Measurements from ENCODE around the gene ATRN. TPM values are rescaled to one million over a fixed set of nuclear protein-coding genes. Genes with fewer than 3 reads are reported as not detected.

Gene ATRN
- total and polyA plus RNA-seq, 2 experiments from 2014 or later = 2.2 to 18.3 TPM

DNA sequence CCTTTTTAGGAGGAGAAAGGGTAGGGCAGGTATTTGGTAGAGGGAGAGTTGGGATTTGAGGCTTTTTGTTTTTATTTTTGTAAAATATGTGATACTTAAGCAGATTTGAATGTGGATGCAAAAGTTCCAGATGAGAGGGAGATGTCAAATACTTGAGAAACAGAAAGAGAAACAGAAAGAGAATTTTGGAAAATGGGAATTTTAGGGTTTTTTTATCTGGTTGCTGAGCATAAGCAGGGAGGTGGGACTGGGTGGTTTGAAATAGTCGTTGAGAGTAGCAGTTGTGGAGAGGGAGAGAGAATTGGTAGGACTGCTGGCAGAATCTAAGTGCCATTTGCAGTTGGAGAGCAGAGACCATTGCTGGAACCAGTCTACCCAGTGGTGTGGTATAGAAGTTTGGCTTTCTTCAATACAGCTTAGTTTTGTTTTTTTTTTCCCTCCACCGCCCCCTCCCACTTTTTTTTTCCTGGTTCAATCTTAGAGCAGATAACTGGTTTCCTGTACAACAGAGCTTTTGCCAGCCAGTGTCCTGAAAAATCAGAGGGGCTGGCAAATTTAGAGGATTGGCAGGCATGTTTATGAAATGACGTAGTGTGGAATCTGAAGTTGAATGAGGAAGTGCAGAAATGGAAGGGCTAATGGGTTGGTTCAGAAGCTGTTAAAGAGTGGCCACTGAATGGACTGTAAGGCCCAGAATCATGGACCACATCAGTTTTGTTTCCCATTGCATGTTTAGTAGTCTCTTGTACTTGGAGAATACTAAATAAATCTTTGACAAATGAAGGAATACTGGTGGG lies 68.7 kb downstream of the ATRN start (continued):
- TF ChIP-seq, protein P1, sequence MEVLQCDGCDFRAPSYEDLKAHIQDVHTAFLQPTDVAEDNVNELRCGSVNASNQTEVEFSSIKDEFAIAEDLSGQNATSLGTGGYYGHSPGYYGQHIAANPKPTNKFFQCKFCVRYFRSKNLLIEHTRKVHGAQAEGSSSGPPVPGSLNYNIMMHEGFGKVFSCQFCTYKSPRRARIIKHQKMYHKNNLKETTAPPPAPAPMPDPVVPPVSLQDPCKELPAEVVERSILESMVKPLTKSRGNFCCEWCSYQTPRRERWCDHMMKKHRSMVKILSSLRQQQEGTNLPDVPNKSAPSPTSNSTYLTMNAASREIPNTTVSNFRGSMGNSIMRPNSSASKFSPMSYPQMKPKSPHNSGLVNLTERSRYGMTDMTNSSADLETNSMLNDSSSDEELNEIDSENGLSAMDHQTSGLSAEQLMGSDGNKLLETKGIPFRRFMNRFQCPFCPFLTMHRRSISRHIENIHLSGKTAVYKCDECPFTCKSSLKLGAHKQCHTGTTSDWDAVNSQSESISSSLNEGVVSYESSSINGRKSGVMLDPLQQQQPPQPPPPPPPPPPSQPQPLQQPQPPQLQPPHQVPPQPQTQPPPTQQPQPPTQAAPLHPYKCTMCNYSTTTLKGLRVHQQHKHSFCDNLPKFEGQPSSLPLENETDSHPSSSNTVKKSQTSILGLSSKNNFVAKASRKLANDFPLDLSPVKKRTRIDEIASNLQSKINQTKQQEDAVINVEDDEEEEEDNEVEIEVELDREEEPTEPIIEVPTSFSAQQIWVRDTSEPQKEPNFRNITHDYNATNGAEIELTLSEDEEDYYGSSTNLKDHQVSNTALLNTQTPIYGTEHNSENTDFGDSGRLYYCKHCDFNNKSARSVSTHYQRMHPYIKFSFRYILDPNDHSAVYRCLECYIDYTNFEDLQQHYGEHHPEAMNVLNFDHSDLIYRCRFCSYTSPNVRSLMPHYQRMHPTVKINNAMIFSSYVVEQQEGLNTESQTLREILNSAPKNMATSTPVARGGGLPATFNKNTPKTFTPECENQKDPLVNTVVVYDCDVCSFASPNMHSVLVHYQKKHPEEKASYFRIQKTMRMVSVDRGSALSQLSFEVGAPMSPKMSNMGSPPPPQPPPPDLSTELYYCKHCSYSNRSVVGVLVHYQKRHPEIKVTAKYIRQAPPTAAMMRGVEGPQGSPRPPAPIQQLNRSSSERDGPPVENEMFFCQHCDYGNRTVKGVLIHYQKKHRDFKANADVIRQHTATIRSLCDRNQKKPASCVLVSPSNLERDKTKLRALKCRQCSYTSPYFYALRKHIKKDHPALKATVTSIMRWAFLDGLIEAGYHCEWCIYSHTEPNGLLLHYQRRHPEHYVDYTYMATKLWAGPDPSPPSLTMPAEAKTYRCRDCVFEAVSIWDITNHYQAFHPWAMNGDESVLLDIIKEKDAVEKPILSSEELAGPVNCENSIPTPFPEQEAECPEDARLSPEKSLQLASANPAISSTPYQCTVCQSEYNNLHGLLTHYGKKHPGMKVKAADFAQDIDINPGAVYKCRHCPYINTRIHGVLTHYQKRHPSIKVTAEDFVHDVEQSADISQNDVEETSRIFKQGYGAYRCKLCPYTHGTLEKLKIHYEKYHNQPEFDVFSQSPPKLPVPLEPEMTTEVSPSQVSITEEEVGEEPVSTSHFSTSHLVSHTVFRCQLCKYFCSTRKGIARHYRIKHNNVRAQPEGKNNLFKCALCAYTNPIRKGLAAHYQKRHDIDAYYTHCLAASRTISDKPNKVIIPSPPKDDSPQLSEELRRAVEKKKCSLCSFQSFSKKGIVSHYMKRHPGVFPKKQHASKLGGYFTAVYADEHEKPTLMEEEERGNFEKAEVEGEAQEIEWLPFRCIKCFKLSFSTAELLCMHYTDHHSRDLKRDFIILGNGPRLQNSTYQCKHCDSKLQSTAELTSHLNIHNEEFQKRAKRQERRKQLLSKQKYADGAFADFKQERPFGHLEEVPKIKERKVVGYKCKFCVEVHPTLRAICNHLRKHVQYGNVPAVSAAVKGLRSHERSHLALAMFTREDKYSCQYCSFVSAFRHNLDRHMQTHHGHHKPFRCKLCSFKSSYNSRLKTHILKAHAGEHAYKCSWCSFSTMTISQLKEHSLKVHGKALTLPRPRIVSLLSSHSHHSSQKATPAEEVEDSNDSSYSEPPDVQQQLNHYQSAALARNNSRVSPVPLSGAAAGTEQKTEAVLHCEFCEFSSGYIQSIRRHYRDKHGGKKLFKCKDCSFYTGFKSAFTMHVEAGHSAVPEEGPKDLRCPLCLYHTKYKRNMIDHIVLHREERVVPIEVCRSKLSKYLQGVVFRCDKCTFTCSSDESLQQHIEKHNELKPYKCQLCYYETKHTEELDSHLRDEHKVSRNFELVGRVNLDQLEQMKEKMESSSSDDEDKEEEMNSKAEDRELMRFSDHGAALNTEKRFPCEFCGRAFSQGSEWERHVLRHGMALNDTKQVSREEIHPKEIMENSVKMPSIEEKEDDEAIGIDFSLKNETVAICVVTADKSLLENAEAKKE (CRISPR knock-in tag; IDR thresholded peaks at IDR 0.05) = no peak
- TF ChIP-seq, protein P2, sequence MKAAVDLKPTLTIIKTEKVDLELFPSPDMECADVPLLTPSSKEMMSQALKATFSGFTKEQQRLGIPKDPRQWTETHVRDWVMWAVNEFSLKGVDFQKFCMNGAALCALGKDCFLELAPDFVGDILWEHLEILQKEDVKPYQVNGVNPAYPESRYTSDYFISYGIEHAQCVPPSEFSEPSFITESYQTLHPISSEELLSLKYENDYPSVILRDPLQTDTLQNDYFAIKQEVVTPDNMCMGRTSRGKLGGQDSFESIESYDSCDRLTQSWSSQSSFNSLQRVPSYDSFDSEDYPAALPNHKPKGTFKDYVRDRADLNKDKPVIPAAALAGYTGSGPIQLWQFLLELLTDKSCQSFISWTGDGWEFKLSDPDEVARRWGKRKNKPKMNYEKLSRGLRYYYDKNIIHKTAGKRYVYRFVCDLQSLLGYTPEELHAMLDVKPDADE (IDR thresholded peaks at IDR 0.05) = no peak
- TF ChIP-seq, protein P3, sequence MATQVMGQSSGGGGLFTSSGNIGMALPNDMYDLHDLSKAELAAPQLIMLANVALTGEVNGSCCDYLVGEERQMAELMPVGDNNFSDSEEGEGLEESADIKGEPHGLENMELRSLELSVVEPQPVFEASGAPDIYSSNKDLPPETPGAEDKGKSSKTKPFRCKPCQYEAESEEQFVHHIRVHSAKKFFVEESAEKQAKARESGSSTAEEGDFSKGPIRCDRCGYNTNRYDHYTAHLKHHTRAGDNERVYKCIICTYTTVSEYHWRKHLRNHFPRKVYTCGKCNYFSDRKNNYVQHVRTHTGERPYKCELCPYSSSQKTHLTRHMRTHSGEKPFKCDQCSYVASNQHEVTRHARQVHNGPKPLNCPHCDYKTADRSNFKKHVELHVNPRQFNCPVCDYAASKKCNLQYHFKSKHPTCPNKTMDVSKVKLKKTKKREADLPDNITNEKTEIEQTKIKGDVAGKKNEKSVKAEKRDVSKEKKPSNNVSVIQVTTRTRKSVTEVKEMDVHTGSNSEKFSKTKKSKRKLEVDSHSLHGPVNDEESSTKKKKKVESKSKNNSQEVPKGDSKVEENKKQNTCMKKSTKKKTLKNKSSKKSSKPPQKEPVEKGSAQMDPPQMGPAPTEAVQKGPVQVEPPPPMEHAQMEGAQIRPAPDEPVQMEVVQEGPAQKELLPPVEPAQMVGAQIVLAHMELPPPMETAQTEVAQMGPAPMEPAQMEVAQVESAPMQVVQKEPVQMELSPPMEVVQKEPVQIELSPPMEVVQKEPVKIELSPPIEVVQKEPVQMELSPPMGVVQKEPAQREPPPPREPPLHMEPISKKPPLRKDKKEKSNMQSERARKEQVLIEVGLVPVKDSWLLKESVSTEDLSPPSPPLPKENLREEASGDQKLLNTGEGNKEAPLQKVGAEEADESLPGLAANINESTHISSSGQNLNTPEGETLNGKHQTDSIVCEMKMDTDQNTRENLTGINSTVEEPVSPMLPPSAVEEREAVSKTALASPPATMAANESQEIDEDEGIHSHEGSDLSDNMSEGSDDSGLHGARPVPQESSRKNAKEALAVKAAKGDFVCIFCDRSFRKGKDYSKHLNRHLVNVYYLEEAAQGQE (IDR thresholded peaks at IDR 0.05; ENCODE audit: unreplicated experiment) = no peak
- no peak for TF ChIP-seq JUNB (IDR thresholded peaks at IDR 0.05; ENCODE audit: unreplicated experiment)
